DOHH2 (cell line): ENCODE results near the gene PRDM2.

Experiments
- EZH2phosphoT487 ChIP-seq: fragments of 200-600 bp; sonication (generic); IDR thresholded peaks from 2 replicates; pipeline ENCODE4 v1.6.1; 2017; ENCODE audit warnings: borderline replicate concordance, mild to moderate bottlenecking, antibody characterized with exemption, low read length, moderate library complexity, mixed read lengths
- TF ChIP-seq, protein P1 (sequence below): fragments of 200-600 bp; sonication (generic); IDR thresholded peaks from one replicate; pipeline ENCODE4 v1.5.1; 2014; ENCODE audit warnings: antibody characterized with exemption, mild to moderate bottlenecking, low read depth, low read length; ENCODE audit not compliant: poor library complexity, severe bottlenecking

DNA sequence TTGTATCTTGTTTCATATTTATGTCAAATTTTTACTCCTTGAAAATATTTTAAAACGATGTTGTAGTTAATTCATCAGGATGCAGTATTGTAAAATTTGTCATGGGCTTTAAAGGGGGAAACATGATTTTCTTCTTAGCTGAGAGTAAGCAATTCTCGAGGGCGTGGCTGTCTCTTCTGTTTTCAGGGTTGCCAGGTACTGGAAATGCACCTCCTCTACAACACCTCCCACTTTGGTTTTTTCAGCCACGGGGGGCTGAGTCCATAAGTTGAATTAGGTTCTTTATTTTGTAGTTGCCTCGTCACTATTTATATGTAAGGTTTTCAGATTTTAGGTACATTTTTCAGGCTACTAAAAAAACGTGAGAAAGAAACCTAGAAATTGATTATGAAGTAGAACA lies 64.0 kb downstream of the PRDM2 start:
- TF ChIP-seq, protein P1, sequence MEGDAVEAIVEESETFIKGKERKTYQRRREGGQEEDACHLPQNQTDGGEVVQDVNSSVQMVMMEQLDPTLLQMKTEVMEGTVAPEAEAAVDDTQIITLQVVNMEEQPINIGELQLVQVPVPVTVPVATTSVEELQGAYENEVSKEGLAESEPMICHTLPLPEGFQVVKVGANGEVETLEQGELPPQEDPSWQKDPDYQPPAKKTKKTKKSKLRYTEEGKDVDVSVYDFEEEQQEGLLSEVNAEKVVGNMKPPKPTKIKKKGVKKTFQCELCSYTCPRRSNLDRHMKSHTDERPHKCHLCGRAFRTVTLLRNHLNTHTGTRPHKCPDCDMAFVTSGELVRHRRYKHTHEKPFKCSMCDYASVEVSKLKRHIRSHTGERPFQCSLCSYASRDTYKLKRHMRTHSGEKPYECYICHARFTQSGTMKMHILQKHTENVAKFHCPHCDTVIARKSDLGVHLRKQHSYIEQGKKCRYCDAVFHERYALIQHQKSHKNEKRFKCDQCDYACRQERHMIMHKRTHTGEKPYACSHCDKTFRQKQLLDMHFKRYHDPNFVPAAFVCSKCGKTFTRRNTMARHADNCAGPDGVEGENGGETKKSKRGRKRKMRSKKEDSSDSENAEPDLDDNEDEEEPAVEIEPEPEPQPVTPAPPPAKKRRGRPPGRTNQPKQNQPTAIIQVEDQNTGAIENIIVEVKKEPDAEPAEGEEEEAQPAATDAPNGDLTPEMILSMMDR, result no peak
- no peak for TF ChIP-seq EZH2phosphoT487
